Activated T-helper 1 cell treated with anti-CD3 and anti-CD28 coated beads, Interleukin-2, amount 50 U/mL, for 16 hours (primary cell): ENCODE measurements around the gene ROBO1.
"Not testable (repeated sequence)": the region's sequence is repeated elsewhere in the genome, so short reads cannot be mapped to it uniquely, and the experiment has no call there.

Experiments
- DNase-seq, 2 donors: peaks; one replicate each; pipeline ENCODE4 v3.0.0-alpha.2; 2020; ENCODE audit warnings: low read depth in 1 of 2, low spot score in 1 of 2

Gene ROBO1

DNA sequence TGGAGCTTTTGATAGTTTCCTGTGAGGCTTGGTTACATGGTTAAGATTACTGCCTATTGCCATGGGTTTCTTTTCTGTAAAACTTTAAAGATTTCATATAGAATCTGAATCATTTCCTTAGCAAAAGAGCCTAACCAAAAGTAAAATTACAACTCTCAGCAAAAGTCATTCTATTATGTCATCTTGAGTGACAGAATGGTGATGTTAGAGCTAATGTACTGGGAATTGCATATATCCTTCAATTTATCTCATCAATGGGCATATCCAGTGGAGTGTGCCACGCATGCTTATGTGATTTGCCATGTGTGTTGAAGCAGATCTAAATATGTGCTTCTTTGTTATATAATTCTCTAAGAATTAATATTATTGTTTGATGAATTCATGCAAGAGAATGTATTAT, 212.1 kb downstream of the ROBO1 start:
- DNase-seq: no peak

DNA sequence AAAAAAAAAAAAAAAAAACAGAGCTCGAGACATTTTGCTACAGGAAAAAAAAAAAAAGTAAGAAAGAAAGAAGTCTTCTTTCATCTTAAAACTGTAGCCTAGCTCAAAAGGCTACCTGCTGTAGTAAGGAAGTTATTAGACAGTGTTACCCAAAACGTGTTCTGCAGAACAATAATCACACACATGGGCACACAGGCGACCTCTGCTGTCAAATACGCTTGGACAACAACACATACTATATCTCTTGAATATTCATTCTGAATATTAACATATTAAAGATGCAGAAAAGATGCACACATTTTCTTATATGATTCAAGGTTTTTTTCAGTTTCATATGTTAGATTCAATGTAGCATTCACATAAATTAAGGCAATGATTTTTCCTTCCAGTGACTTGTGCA, 215.8 kb downstream of the ROBO1 start:
- DNase-seq: no peak

DNA sequence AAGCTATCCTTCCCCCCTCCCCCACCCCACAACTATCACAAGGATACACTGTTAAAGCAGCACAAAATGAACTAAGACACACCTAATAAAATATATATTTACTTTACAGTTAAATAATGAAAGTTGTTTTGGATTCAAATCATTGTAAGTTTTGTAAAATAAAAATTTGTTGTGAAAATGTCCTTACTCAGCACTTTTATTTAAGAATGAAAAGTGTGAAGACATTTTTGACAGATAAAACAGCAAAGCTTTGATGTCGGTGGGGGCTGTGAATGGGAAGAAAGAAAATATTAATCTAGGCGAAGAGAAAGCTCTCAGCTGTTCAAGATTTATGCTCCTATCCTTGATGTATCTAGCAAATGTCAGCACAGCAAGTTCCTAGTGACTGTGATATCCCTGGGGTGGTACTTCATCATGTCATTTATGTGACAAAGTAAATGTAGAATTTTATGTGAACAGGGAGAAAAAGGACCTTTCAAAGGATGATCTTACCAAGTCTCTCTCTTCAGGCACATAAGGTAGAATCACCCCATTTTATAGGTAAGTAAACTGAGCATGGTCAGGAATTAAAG, 216.4 kb downstream of the ROBO1 start:
- DNase-seq: no peak

DNA sequence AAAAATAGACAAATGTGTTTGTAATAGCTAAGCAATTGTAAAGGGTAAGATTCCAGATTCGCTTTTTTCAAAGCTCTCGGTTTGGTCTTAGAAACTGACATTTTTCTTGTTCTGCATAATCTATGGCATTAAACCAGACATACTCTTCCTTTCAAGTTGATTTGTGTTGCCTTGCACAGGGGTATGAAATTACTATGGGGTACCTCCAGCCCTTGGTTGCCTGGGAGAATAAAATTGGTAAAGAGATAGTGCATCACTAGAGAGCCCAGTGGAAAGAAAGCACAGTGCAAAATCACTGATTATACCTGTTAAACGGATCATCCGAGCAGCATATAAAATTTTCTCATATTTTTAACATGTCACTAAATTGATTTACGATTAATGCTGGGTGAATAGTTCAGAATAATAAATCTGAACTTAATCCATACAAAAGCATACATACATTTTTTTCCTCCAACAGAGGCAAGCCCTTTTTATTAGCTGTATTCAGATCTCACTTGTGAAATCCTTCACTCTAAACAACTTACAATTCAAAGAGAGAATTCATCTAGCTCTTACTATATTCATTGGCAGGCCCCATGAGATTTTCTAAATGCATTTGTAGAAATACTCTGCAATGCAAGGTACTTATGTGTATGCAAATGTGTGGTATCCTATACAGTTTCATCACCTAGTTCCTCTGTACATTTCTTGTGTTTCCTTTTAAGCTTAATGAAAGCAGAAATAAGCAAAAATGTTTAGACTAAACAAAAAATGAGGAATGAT, 224.4 kb downstream of the ROBO1 start:
- no peak for DNase-seq

DNA sequence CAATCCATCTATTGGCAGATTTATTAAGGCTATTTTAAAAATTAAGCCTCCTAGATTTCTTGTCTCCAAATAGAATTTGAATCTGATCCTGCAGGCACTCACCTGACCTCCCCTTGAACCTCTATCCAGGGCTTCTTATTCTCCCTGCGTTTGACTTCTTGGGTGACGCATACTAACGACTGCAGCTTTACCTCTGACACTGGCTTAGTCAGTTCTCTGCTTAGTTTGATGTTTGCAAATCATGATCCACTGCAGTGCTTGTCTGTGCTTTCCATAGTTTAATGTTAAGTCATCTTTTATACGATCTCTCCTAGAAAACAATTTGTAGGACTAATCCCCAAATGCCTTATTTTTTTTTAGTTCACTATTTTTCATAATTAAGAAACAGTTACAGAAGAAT, 233.1 kb downstream of the ROBO1 start:
- no peak for DNase-seq

DNA sequence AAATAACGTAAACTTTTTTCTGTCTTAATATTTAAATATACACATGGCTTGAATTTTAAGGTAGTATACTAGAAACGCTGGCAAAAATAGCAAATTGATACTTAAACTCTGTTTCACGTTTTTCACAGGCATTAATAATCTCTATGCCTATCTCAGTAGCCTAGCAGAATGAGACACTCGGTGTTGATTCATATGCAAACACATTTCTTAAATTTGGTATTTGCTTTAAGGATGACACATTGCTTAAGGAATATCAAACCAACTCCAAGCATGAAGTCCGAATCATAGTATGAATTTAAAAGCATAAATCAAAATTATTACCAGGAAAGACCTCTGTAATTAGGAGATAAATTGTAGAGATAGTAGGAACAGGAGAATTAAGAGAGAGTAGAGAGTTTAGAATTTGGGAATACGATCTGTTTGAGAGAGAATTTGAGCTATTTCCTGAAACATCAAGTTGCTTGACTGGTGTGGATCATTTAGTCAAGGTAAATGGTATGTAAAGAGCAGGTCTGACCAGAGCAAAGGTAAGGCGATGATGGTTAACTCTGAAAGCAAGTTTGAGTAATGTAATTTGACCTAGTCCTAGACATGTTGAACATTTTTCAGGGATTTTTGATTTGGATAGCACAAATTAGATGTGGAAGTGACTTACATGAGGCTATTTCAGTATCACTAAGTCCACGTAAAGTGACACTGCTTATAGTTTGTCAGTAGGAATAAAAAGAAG, 236.1 kb downstream of the ROBO1 start:
- no peak for DNase-seq

DNA sequence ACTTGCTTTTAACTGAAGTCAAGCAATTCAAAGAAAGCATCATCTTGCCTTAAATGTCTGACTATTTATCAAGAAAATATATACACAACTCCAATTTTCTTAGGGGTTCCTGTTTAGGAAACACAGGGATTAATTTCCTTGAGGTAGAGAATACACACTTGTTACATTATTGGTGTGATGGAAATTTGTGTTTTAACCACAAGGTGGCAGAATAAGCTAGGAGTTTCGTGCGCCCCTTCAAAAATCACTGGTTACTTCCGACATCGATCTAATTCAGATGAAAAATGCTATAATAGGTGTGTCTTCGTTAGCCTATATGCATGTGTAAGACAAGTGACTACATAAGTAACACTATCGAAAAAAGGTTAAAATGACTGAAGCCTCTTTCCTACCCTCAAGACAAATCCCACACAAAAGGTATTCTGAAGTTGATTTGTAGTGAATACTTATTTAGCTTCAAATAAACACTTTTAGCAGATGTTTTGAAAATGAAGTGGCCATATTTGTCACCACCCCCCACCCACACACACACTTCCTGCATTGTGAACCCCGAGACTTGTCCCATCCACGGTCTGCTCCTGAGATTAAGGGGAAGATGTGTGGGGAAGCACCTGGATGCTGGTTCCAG, 246.5 kb downstream of the ROBO1 start:
- no peak for DNase-seq

DNA sequence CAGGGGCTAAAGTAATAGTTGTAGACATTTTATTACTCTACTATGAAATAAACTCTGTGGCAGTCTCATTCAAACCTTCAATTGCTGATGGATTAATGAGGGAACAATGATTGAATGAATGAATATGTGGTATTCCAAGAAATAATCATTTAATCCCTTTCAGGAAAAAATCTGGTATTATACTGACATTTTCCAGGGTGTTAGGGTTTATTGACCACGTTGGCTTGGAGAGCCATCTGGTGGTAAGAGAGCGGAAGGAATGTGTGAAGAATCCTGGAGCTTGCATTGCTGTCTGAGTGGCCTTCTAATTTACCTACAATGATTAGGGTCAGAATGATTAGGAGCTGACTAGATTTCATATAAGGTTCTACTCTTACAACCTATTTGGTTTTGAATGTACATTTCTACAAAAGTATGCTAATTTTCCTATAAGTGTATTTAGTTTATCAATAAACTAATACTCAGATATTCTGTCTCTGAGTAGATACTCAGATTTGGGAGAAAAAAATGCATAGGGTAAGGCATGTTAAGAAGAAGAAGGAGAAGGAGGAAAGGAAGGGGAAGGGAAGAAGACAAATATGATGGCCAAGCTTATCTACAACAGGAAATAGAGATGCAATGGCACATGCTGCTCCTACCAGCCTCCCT, 249.9 kb downstream of the ROBO1 start:
- no peak for DNase-seq

DNA sequence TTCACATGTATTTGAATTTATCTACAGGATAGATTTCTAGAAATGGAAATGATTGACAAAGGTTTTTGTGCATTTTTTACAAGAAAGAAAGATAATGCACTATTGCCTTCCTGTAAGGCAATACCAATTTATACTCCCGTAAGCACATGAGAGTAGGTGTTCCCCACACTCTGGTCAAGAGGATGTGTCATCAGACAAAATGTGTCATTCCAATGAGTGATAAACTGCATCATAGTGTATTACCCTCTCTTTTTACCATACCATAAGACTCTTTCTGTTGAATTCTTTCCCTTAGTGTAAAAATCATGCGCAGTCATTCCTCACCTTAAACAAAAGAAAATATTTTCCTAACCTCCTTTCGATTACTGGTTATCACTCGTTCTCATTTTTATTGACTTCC, 251.0 kb downstream of the ROBO1 start:
- no peak for DNase-seq

DNA sequence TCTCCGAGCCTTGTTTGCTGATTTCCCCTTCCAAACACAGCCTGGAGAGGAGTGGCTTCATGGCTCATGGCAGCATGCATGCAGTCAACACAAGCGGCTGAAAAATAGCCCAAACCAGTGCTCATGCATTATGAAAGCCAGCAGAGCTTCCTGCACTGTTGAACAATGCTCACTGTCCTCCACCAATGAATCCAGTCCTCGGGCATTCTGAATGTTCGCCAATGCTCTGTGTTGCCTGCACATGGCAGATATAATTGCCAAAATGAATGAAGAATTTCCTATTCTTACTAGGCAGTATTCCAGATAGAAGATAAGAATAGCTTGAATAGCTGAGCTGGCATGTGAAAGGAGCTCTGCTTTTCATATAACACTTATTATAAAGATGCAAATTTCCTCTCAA, 252.7 kb downstream of the ROBO1 start:
- no peak for DNase-seq

DNA sequence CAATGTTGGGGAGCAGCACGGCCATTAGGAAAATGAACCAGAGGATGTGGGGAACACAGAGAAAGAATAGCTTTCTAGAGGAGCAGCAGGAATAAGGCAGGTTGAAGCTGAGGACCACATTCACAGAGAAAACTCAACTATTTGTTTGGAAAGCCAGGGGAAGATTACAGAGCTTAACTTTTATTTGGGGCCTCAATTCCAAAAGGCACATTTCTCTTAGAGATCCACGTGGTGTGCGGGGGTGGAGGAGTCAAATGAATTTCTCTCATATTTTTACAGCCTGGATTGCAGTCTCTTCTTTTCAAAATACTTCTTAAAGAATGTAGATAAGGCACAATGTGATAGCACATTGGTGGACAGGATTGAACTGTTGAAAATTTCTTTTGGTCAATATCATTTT, 253.7 kb downstream of the ROBO1 start:
- DNase-seq: no peak

DNA sequence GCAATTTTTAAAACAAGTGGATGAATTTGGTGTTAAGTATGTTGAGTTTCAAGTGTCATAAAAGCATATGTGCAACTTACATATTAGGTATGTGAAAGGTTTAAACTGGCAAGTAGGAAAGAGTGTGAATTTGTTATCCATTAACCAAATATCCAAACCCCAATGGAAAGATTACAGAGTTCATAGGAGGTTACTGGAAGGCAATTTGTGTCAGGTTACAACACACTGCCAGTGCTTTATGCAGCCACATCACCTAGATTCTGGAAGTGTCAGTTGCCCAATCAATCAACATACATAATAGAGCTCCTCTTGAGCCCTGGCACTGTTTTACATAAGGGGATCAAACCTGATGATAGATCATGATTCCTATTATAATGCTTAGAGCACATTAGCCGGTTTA, 261.0 kb downstream of the ROBO1 start:
- DNase-seq: no peak

DNA sequence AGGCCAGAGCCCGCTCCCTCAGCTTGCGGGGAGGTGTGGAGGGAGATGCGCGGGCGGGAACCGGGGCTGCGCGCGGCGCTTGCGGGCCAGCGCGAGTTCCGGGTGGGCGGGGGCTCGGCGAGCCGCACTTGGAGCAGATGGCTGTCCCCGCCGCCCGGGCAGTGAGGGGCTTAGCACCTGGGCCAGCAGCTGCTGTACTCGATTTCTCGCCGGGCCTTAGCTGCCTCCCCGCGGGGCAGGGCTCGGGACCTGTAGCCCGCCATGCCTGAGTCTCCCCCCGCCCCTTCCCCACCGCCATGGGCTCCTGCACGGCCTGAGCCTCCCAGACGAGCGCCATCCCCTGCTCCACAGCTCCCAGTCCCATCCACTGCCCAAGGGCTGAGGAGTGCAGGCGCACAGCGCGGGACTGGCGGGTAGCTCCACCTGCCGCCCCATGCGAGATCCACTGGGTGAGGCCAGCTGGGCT, 265.5 kb downstream of the ROBO1 start:
- DNase-seq: not testable (repeated sequence)

DNA sequence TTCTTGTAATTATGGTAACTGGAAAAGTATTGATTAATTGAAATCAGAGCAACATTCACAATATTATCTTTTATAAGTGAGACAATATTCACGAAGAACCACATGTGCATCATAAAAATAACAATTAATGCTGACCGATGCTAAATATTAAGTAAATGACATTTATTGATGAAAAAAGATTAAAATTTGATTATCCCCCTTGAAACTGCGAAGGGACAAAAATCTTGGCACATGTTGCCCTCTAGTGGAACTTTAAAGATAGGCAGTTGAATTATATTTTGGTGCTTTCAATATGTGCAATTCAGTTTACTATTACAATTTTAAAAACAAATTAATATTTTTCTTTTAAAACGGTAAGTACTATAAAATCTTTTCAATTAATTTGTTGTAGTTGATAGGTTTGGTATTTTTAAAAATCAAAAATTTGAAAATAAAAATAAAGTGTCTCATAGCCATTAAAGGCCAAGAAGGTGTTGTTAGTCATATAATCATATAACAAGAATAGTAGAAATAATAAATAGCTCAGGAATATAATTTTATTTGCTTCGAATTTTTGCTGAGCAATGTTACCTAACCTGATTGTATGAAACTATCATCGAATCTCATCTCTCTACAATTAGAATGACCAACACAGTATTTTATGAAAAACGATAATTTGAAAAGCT, 270.2 kb downstream of the ROBO1 start:
- DNase-seq: no peak

DNA sequence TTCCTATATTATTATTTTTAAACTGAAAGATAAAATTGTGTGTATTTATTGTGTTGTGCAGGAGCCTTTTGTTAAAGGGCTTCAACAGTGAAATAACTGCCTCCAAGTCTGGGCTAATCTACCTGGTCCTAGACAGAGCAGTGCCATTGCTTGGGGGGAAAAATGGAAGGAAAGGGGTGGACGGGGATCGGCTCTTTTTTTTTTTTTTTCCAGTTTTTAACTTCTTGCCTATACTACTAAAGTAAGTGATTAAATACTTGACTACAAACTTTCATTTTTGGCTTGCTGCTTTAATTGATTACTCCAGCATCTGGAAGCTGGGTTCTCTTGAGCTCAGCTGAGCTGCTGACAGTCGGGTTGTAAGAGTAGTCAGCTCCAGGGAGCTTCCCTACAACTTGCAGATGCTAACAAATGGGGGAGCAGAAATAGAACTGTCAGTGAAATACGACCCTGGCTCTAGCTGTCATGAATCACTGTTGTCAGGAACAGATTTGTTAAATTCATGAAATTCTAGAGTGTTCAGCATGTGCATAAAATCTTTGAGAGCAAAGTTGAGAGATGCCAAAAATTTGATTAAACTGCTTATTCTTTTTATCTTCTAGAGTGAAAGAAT, 276.7 kb downstream of the ROBO1 start:
- no peak for DNase-seq

DNA sequence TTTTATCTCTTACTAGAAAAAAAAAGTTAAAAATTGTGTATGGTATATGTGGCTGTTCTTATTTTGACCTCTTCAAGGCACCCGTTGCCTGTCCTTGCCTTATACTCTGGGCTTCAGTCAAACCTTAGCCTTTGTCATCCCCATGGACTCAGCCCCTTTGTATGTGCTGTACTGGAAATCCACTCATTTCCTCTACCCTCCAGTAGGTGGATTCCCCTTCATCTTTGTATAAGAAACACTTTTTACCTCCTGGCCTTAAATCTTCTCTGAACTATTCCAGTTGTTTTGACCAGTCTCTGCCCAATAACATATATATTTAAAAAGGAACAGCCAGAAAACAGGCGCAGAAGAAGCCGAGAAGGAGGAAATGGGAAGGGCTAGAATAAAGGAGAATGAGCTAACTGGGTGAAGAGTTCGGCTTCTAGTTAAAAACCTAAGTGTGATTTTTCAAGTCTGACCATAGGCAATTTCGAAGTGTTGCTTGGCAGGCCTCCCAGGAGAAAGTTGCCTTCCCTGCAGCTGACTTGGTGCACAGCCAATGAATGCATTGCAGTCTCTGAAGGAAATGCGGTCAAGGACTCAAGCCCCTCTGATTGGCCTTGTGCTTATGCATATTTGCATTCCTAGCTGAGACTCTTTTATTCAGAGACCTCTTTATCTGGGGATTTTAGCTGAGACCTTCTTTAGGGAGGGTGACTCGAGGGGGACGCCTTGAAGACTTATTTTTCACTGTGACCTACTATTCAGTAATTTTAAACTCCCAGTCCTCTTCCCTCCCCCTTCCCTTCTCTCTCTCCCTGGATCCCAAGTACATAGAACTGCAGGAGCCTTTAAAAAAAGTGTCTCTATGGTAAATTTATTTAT, 277.4 kb downstream of the ROBO1 start:
- no peak for DNase-seq

DNA sequence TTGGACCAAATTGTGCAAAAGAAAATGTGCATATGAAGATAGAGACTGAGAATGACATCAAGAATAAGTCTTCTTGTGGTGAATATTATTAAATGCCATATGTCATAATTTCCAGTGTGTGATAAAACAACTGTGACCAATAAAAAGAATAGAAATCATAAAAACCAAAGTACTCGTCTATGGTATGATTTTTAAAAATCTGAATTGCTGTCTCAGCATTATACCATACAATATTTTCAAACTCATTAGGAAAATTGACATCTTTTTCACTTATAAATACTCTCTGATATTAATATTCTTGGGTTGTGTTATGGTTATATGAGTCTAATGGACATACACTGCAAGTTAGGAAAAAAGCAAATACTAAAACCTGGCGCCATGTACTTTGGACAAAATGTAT, 279.4 kb downstream of the ROBO1 start:
- DNase-seq: no peak

DNA sequence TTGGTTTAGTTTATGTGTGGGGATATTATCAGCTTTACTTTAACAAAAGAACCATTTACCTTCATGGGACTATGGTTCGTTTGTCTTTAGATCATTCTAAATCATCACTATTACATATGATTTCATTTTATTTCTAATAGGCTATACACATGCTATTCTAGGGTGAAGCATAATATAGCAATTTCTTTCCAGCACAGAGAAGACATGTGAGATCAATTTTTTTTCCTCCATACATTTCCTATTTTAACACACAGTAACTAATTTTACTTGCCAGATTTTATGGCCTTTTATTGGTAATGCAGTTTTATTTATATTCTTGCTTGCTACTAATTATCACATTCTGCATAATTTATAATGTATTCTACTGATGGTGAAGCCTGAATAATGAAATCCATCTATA, 287.1 kb downstream of the ROBO1 start:
- DNase-seq: no peak

DNA sequence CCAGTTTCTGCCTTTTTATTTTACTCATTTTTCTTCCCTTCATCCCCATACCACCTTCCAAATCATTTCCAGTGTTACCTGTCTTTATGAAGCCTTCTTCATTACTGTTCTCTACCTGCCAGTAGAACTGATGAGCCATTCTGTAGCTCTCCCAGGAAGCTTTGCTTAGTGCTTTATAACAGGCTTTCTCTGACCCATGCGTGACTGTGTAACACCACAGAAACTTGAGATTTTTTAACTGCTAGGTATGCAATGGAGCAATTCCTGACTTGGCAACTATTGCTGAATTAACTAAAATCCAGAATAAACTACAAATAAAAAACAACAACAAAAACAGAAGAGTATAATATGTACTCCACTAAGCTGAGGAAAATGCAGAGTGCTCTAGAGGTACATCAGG, 289.2 kb downstream of the ROBO1 start:
- no peak for DNase-seq

DNA sequence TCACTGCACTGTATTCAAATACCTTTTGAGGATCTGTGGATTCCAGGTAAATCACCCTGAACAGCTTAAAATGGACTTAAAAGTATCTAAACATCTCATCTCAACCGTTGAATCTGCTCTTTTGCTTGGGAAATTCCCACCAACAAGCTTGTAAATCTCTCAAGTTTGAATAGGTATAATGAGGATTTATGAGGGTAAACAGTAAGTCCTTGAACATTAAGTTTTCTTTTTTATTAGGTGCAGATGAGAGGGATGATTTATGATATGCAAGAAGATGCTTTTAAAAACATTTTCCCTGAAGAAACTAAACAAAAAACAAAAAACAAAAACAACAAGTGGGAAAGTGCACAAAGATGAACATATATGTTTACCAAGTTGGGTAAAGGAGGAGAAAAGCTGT, 290.6 kb downstream of the ROBO1 start:
- no peak for DNase-seq
